Lung (tissue), 12 donors: Measurements from ENCODE around the gene KCTD14. TPM values are rescaled to one million over a fixed set of nuclear protein-coding genes. Genes with fewer than 3 reads are reported as not detected.

Experiments
- ATAC-seq: fragments of 200-7000 bp; cut with Tn5 transposase; one replicate; pipeline ENCODE4 v1.9.1; 2020; ENCODE audit warnings: moderate number of reproducible peaks; ENCODE audit not compliant: insufficient read depth, low FRiP score
- DNase-seq, 3 donors: peaks; one replicate each; pipeline ENCODE4 v3.0.0-alpha.2; 2013 to 2017
- H3K27ac ChIP-seq, 2 donors: one replicate each; pipeline ENCODE4 v1.5.1; 2013; ENCODE audit warnings: mild to moderate bottlenecking in 2 of 2, moderate library complexity in 2 of 2, control low read depth in 1 of 2, inconsistent platforms in 1 of 2, low read depth in 1 of 2, low read length in 1 of 2
- H3K27me3 ChIP-seq, 3 donors: one replicate each; pipeline ENCODE4 v1.5.1; 2013; ENCODE audit warnings: low read length in 2 of 3; ENCODE audit not compliant: control insufficient read depth in 3 of 3, insufficient read depth in 3 of 3
- H3K36me3 ChIP-seq, 4 donors: one replicate each; pipeline ENCODE4 v1.5.1; 2013; ENCODE audit warnings: low read length in 4 of 4, mild to moderate bottlenecking in 1 of 4, moderate library complexity in 1 of 4; ENCODE audit not compliant: control insufficient read depth in 4 of 4, insufficient read depth in 4 of 4
- H3K4me1 ChIP-seq, 5 donors: one replicate each; pipeline ENCODE4 v1.5.1; 2013; ENCODE audit warnings: low read length in 5 of 5, mild to moderate bottlenecking in 2 of 5, moderate library complexity in 1 of 5; ENCODE audit not compliant: control insufficient read depth in 5 of 5, insufficient read depth in 5 of 5
- H3K4me3 ChIP-seq: one replicate; pipeline ENCODE4 v1.5.1; 2013; ENCODE audit warnings: mild to moderate bottlenecking, control low read depth, moderate library complexity
- H3K9ac ChIP-seq, 2 donors: one replicate each; pipeline ENCODE4 v1.5.1; 2013; ENCODE audit warnings: low read length in 2 of 2, control low read depth in 1 of 2; ENCODE audit not compliant: insufficient read depth in 1 of 2
- H3K9me3 ChIP-seq, 4 donors: one replicate each; pipeline ENCODE4 v1.5.1; 2013; ENCODE audit warnings: low read length in 3 of 4, mild to moderate bottlenecking in 1 of 4, moderate library complexity in 1 of 4; ENCODE audit not compliant: control insufficient read depth in 4 of 4, insufficient read depth in 3 of 4
- WGBS, 2 donors: extraction: QIAGEN DNeasy Blood & Tissue Kit; methylation state at CpG; one replicate each; pipeline ENCODE4 v1.1.7; 2013; 5-methylcytosine and 5-hydroxymethylcytosine counted together
- polyA plus RNA-seq, 2 donors: library from polyadenylated mRNA; stranded (reverse); fragments of 200-250 nt; gene quantifications; one replicate each; pipeline ENCODE4 v1.2.1, GENCODE V29; 2013
- total RNA-seq, 2 donors: library from RNA; depleted of rRNA in 1 of 2; stranded (reverse); fragments of >200 nt in 1 of 2; gene quantifications; one replicate each; pipeline ENCODE4 v1.2.1, GENCODE V29; 2014 to 2021
- TF ChIP-seq, protein P1 (sequence below): IDR thresholded peaks from 2 replicates; pipeline ENCODE4 v1.5.1; 2012; ENCODE audit warnings: mild to moderate bottlenecking; ENCODE audit errors: control extremely low read depth, extremely low read depth
- donor health status: control.
- donor health status: control.
- donor health status: Bipolar disorder and iron deficiency.
- donor health status: healthy.
- donor health status: DM: yes; HTN: yes; CAD: no.

The KCTD14 gene
- total and polyA plus RNA-seq, 4 donors, result 6.4 to 24.0 (median 18.0) TPM

DNA sequence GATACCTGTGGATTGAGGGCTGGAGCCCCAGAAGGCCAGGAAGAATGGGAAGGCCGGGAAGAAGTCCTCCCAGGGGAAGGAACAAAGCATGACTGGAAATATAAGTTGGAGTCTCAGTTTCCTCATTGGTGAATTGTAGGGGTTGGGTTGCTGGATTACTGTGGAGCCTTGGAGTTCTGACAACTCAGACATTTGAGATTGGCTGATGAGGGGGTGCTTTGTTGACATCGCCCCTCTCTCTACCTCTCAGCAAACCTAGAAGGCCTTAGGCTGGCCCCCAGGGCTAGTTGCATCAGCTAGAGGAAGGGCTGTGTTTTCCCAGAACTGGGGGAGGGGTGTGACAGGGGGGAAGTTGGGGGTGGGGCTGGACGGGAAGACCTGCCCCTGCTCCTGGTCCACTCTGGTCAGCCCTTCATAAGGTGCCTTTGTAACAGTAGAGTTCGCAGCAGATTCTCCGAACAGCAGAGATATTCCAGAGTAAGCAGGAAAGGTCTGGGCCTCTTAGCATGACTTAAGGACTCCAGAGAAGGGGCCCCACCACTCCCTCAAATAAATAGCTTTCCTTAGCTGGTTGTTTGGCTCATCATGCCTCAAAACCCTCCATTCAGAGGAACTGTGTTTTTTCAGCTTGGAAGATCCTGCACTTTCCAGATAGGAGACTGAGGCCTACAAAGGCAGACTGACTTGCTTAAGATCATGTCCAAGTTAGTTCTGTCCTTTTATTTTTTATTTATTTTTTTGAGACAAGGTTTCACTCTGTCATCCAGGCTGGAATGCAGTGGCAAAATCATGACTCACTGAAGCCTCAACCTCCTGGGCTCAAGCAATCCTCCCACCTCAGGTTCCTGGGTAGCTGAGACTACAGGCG lies 28.1 kb upstream of the KCTD14 start:
- no peak overlapping the region for H3K27ac ChIP-seq
- no peaks in the 10 kb centered on the region for H3K36me3 ChIP-seq
- H3K4me3 ChIP-seq, result no peak overlapping the region
- ATAC-seq (no peak), DNase-seq (no peak)
- H3K9me3 ChIP-seq, result no peaks in the 10 kb centered on the region
- H3K27me3 ChIP-seq, result no peaks in the 10 kb centered on the region
- no peak overlapping the region for H3K9ac ChIP-seq
- H3K4me1 ChIP-seq, result peaks cover 0 to 4% (median 2%) of the 10 kb centered on the region in 5 donors
- TF ChIP-seq, protein P1, sequence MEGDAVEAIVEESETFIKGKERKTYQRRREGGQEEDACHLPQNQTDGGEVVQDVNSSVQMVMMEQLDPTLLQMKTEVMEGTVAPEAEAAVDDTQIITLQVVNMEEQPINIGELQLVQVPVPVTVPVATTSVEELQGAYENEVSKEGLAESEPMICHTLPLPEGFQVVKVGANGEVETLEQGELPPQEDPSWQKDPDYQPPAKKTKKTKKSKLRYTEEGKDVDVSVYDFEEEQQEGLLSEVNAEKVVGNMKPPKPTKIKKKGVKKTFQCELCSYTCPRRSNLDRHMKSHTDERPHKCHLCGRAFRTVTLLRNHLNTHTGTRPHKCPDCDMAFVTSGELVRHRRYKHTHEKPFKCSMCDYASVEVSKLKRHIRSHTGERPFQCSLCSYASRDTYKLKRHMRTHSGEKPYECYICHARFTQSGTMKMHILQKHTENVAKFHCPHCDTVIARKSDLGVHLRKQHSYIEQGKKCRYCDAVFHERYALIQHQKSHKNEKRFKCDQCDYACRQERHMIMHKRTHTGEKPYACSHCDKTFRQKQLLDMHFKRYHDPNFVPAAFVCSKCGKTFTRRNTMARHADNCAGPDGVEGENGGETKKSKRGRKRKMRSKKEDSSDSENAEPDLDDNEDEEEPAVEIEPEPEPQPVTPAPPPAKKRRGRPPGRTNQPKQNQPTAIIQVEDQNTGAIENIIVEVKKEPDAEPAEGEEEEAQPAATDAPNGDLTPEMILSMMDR, result no peak
- WGBS, 2 donors, result 75 to 77% methylated on average over 6 of the region's 6 CpGs

DNA sequence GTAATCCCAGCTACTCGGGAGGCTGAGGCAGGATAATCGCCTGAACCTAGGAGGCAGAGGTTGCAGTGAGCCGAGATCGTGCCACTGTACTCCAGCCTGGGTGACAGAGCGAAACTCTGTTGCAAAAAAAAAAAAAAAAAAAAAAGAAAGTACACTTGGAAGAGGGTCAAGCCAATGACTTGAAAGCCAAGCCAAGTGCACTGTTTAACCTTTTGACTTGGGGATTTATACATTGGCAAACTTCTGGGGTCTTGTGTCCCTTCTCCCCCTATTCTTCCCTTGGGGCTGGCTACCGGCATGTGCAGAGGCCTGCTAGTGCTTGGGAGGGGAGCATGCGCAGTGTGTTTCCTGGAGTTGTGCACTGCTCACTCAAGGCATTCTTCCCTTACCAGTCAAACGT lies 26.3 kb upstream of the KCTD14 start:
- ATAC-seq (no peak), DNase-seq (no peak)
- no peak overlapping the region for H3K27ac ChIP-seq
- H3K4me1 ChIP-seq, result peaks cover 0 to 16% (median 2%) of the 10 kb centered on the region in 5 donors
- TF ChIP-seq, protein P1, result no peak
- no peaks in the 10 kb centered on the region for H3K27me3 ChIP-seq
- H3K9ac ChIP-seq, result no peak overlapping the region
- H3K4me3 ChIP-seq, result no peak overlapping the region
- no peaks in the 10 kb centered on the region for H3K36me3 ChIP-seq
- 85 to 86% methylated on average over 8 of the region's 8 CpGs for WGBS, 2 donors
- H3K9me3 ChIP-seq, result no peaks in the 10 kb centered on the region

DNA sequence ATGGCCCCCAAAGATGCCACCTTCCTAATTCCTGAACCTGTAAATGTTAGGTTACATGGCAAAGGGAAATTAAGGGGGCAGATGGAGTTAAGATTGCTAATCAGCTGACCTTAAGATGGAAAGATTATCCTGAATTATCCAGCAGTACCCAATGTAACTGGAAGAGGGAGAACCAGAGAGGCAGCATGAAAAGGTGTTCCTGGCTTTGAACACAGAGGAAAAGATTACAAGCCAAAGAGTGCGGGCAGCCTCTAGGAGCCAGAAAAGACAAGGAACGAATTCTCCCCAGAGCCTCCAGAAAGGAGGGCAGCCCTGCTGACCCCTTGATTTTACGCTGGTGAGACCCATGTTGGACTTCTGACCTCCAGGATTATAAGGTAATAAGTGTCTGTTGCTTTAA lies 25.5 kb upstream of the KCTD14 start:
- Histone ChIP-seq H3K36me3 (no peaks in the 10 kb centered on the region), H3K9ac (no peak overlapping the region), H3K9me3 (no peaks in the 10 kb centered on the region), H3K4me1 (peaks cover 0 to 16% (median 2%) of the 10 kb centered on the region in 5 donors), H3K27me3 (no peaks in the 10 kb centered on the region), H3K4me3 (no peak overlapping the region), H3K27ac (no peak overlapping the region)
- WGBS, 2 donors, result 89 to 97% methylated on average over 3 of the region's 3 CpGs
- ATAC-seq, result no peak
- no peak for DNase-seq
- TF ChIP-seq, protein P1, result no peak

DNA sequence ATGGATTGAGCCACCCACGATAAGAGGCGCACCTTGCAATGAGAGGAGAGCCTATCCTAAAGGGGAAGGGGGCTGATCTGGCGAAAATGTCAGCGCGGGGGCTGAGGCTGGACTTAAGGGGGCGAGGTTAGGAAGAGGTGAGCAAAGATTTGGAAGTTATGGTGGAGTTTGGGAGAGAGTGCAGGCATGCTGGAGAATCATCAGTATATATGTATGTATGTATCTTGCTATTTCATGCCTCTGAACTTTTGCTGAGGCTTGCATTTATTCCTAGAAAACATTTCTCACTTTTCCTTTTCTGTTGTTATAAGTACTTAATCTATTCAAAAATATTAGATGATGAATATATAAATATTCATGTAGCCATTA lies 23.4 kb upstream of the KCTD14 start:
- no peak for DNase-seq
- no peak for ATAC-seq
- Histone ChIP-seq H3K4me3 (no peak overlapping the region), H3K9me3 (no peaks in the 10 kb centered on the region), H3K27ac (peak overlapping the region in 1 of 2 donors; percentile 69), H3K36me3 (no peaks in the 10 kb centered on the region), H3K4me1 (peaks cover 0 to 16% (median 4%) of the 10 kb centered on the region in 5 donors), H3K9ac (peak overlapping the region in 1 of 2 donors; percentile 34), H3K27me3 (no peaks in the 10 kb centered on the region)
- TF ChIP-seq, protein P1, result no peak
- 28 to 44% methylated on average over 6 of the region's 6 CpGs for WGBS, 2 donors
